ENCODE measurements around the gene MAPK8IP1. TPM values are rescaled to one million over a fixed set of nuclear protein-coding genes. Genes with fewer than 3 reads are reported as not detected.

Gene MAPK8IP1
- total RNA-seq, 1 experiment from 2014 or later: 13.6 TPM

- ChIA-PET POLR2A (ENCODE audit: unreplicated experiment) (no interaction called here), CTCF (no interaction called here)
- Histone ChIP-seq H3K36me3 (ENCODE audit: low read depth) (no peaks in the 10 kb centered on the region), H3F3A (ENCODE audit: insufficient read depth, low read depth) (peaks cover 7% of the 10 kb centered on the region; the same call in 1 of the 2 replicates), H2AFZ (no peak within 1 kb of the TSS), H3K4me2 (no peak within 1 kb of the TSS), H3K9me3 (ENCODE audit: insufficient read depth, low read depth) (no peaks in the 10 kb centered on the region), H3K4me1 (replicated peaks; ENCODE audit: insufficient read depth) (no peaks in the 10 kb centered on the region), H3K27me3 (ENCODE audit: insufficient read depth, low read depth) (no peaks in the 10 kb centered on the region), H3K27ac (no peak within 1 kb of the TSS), H3K79me2 (ENCODE audit: low read depth) (no peaks in the 10 kb centered on the region), H4K20me1 (ENCODE audit: insufficient read depth) (no peaks in the 10 kb centered on the region), H3K4me3 (no peak within 1 kb of the TSS), H3K9me2 (ENCODE audit: insufficient read depth) (no peaks in the 10 kb centered on the region)
- BruUV-seq (replicated peaks): no TSS peak
- intact Hi-C loops (cut with micrococcal nuclease; ENCODE audit: unreplicated experiment): no loop called here
- no peak for DNase-seq
- TF ChIP-seq CTCF (conservative IDR thresholded peaks at IDR 0.05) (no peak), EZH2 (IDR thresholded peaks at IDR 0.05; ENCODE audit: low read depth) (no peak)
These were observed 21.6 kb downstream of the MAPK8IP1 start, which contains the start of gene FREY1 for GRCh38 chr11:45906965-45907611. Gene FREY1 (minus strand): TSS chr11:45907271. CDS start chr11:45907245, 26 bp downstream.

- no peaks in the 10 kb centered on the region for H3K9me2 ChIP-seq (ENCODE audit: insufficient read depth)
- ChIA-PET POLR2A (ENCODE audit: unreplicated experiment) (no interaction called here), CTCF (no interaction called here)
- no peaks in the 10 kb centered on the region for H3K4me1 ChIP-seq (replicated peaks; ENCODE audit: insufficient read depth)
- no peak overlapping the region for H3K27ac ChIP-seq
- H3K4me3 ChIP-seq: no peak overlapping the region
- no peak for TF ChIP-seq EZH2 (IDR thresholded peaks at IDR 0.05; ENCODE audit: low read depth)
- TF ChIP-seq CTCF (conservative IDR thresholded peaks at IDR 0.05): no peak
- peaks cover 7% of the 10 kb centered on the region; the same call in 1 of the 2 replicates for H3F3A ChIP-seq (ENCODE audit: insufficient read depth, low read depth)
- no peak overlapping the region for H2AFZ ChIP-seq
- H3K36me3 ChIP-seq (ENCODE audit: low read depth): no peaks in the 10 kb centered on the region
- H3K79me2 ChIP-seq (ENCODE audit: low read depth): no peaks in the 10 kb centered on the region
- intact Hi-C loops (cut with micrococcal nuclease; ENCODE audit: unreplicated experiment): no loop called here
- no peaks in the 10 kb centered on the region for H4K20me1 ChIP-seq (ENCODE audit: insufficient read depth)
- BruUV-seq (replicated peaks): no TSS peak
- H3K27me3 ChIP-seq (ENCODE audit: insufficient read depth, low read depth): no peaks in the 10 kb centered on the region
- H3K4me2 ChIP-seq: no peak overlapping the region
- no peaks in the 10 kb centered on the region for H3K9me3 ChIP-seq (ENCODE audit: insufficient read depth, low read depth)
- no peak for DNase-seq
These were observed 22.5 kb downstream of the MAPK8IP1 start for GRCh38 chr11:45907911-45908370.

GRCh38 chr11:45909594-45910475, 24.4 kb downstream of the MAPK8IP1 start:
- DNase-seq: no peak
- Histone ChIP-seq H3K27me3 (ENCODE audit: insufficient read depth, low read depth) (no peaks in the 10 kb centered on the region), H3F3A (ENCODE audit: insufficient read depth, low read depth) (peaks cover 7% of the 10 kb centered on the region; the same call in 1 of the 2 replicates), H3K4me1 (replicated peaks; ENCODE audit: insufficient read depth) (no peaks in the 10 kb centered on the region), H3K36me3 (ENCODE audit: low read depth) (0 out of 2 replicates have a peak, but pooled peaks cover 4% of the 10 kb centered on the region), H4K20me1 (ENCODE audit: insufficient read depth) (no peaks in the 10 kb centered on the region), H3K9me2 (ENCODE audit: insufficient read depth) (no peaks in the 10 kb centered on the region), H2AFZ (no peak overlapping the region), H3K4me2 (no peak overlapping the region), H3K79me2 (ENCODE audit: low read depth) (no peaks in the 10 kb centered on the region), H3K9me3 (ENCODE audit: insufficient read depth, low read depth) (no peaks in the 10 kb centered on the region), H3K27ac (no peak overlapping the region), H3K4me3 (no peak overlapping the region)
- ChIA-PET CTCF (no interaction called here), POLR2A (ENCODE audit: unreplicated experiment) (no interaction called here)
- no TSS peak for BruUV-seq (replicated peaks)
- TF ChIP-seq CTCF (conservative IDR thresholded peaks at IDR 0.05): no peak
- TF ChIP-seq EZH2 (IDR thresholded peaks at IDR 0.05; ENCODE audit: low read depth): no peak
- intact Hi-C loops (cut with micrococcal nuclease; ENCODE audit: unreplicated experiment): no loop called here

All from PC-9 (cell line).